HepG2 (cell line): ENCODE measurements around the gene SULT1B1. TPM values are rescaled to one million over a fixed set of nuclear protein-coding genes. Genes with fewer than 3 reads are reported as not detected.

Experiments
- ATM ChIP-seq: fragments of 450-650 bp; IDR thresholded peaks from 2 replicates; pipeline ENCODE4 v1.7.1; 2017; ENCODE audit warnings: mild to moderate bottlenecking, borderline replicate concordance
- DDIT3 ChIP-seq: sonication (generic); formaldehyde crosslinking; IDR thresholded peaks from 2 replicates; pipeline ENCODE4 v1.4.0; 2020; ENCODE audit warnings: mild to moderate bottlenecking, missing genetic modification reagents
- FOXM1 ChIP-seq: sonication (generic); formaldehyde crosslinking; IDR thresholded peaks from 2 replicates; pipeline ENCODE4 v1.5.0; 2020; ENCODE audit warnings: missing genetic modification reagents
- HIVEP1 ChIP-seq: sonication (generic); formaldehyde crosslinking; IDR thresholded peaks from 2 replicates; pipeline ENCODE4 v1.4.0; 2020; ENCODE audit warnings: mild to moderate bottlenecking, missing genetic modification reagents
- KLF15 ChIP-seq: sonication (generic); formaldehyde crosslinking; IDR thresholded peaks from 2 replicates; pipeline ENCODE4 v1.8.1; 2023; ENCODE audit warnings: borderline replicate concordance, mild to moderate bottlenecking, inconsistent platforms, missing genetic modification reagents, mixed read lengths
- LBX2 ChIP-seq: sonication (generic); formaldehyde crosslinking; IDR thresholded peaks from 2 replicates; pipeline ENCODE4 v1.5.0; 2020; ENCODE audit warnings: missing genetic modification reagents, mild to moderate bottlenecking, borderline replicate concordance
- MBD4 ChIP-seq: IDR thresholded peaks from 2 replicates; pipeline ENCODE4 v1.6.1; 2012; ENCODE audit warnings: low read length, inconsistent platforms, borderline replicate concordance
- MTF2 ChIP-seq: sonication (generic); formaldehyde crosslinking; IDR thresholded peaks from 2 replicates; pipeline ENCODE4 v1.5.0; 2020; ENCODE audit warnings: missing genetic modification reagents, borderline replicate concordance
- MXD4 ChIP-seq: IDR thresholded peaks from 2 replicates; pipeline ENCODE4 v1.6.1; 2016; ENCODE audit warnings: mild to moderate bottlenecking, missing biosample characterization, missing genetic modification reagents
- NFE2L1 ChIP-seq: sonication (generic); formaldehyde crosslinking; IDR thresholded peaks from 2 replicates; pipeline ENCODE4 v1.4.0; 2020; ENCODE audit warnings: missing genetic modification reagents, mild to moderate bottlenecking, borderline replicate concordance
- NFIB ChIP-seq: sonication (generic); formaldehyde crosslinking; IDR thresholded peaks from 2 replicates; pipeline ENCODE4 v1.9.0; 2021; ENCODE audit warnings: missing genetic modification reagents, mild to moderate bottlenecking, borderline replicate concordance
- PAWR ChIP-seq: sonication (generic); formaldehyde crosslinking; IDR thresholded peaks from 2 replicates; pipeline ENCODE4 v1.4.0; 2020; ENCODE audit warnings: missing genetic modification reagents, mild to moderate bottlenecking, borderline replicate concordance
- RFXAP ChIP-seq: sonication (generic); formaldehyde crosslinking; IDR thresholded peaks from 2 replicates; pipeline ENCODE4 v1.4.0; 2020; ENCODE audit warnings: missing genetic modification reagents, borderline replicate concordance
- SETDB1 ChIP-seq: sonication (generic); formaldehyde crosslinking; IDR thresholded peaks from 2 replicates; pipeline ENCODE4 v1.5.1; 2020; ENCODE audit warnings: missing genetic modification reagents, mild to moderate bottlenecking, borderline replicate concordance
- SMYD3 ChIP-seq: sonication (generic); formaldehyde crosslinking; IDR thresholded peaks from 2 replicates; pipeline ENCODE4 v1.8.1; 2023; ENCODE audit warnings: mild to moderate bottlenecking, missing genetic modification reagents
- STAG1 ChIP-seq: sonication (generic); formaldehyde crosslinking; IDR thresholded peaks from 2 replicates; pipeline ENCODE4 v1.4.0; 2020; ENCODE audit warnings: missing genetic modification reagents
- TBX3 ChIP-seq: fragments of 450-650 bp; IDR thresholded peaks from 2 replicates; pipeline ENCODE4 v1.6.1; 2017; ENCODE audit warnings: antibody characterized with exemption, mild to moderate bottlenecking, inconsistent platforms, borderline replicate concordance
- TSC22D2 ChIP-seq: sonication (generic); formaldehyde crosslinking; IDR thresholded peaks from 2 replicates; pipeline ENCODE4 v1.5.1; 2020; ENCODE audit warnings: missing genetic modification reagents, mild to moderate bottlenecking, borderline replicate concordance
- ZMAT5 ChIP-seq: sonication (generic); formaldehyde crosslinking; IDR thresholded peaks from 2 replicates; pipeline ENCODE4 v1.5.0; 2020; ENCODE audit warnings: mild to moderate bottlenecking, low read depth, missing genetic modification reagents, borderline replicate concordance
- ZNF230 ChIP-seq: sonication (generic); formaldehyde crosslinking; IDR thresholded peaks from 2 replicates; pipeline ENCODE4 v1.4.0; 2020; ENCODE audit warnings: mild to moderate bottlenecking, missing genetic modification reagents
- ZNF251 ChIP-seq: sonication (generic); formaldehyde crosslinking; IDR thresholded peaks from 2 replicates; pipeline ENCODE4 v1.9.0; 2021; ENCODE audit warnings: mild to moderate bottlenecking, missing genetic modification reagents
- ZNF30 ChIP-seq: sonication (generic); formaldehyde crosslinking; IDR thresholded peaks from 2 replicates; pipeline ENCODE4 v1.5.0; 2020; ENCODE audit warnings: mild to moderate bottlenecking, missing genetic modification reagents
- ZNF34 ChIP-seq: sonication (generic); formaldehyde crosslinking; IDR thresholded peaks from 2 replicates; pipeline ENCODE4 v1.4.0; 2020; ENCODE audit warnings: mild to moderate bottlenecking, missing genetic modification reagents, borderline replicate concordance
- ZNF512 ChIP-seq: sonication (generic); formaldehyde crosslinking; IDR thresholded peaks from 2 replicates; pipeline ENCODE4 v1.4.0; 2020; ENCODE audit warnings: mild to moderate bottlenecking, missing genetic modification reagents
- ZNF597 ChIP-seq: sonication (generic); formaldehyde crosslinking; IDR thresholded peaks from 2 replicates; pipeline ENCODE4 v1.5.0; 2020; ENCODE audit warnings: missing genetic modification reagents
- ZNF614 ChIP-seq: IDR thresholded peaks from 2 replicates; pipeline ENCODE4 v1.6.1; 2018; ENCODE audit warnings: missing biosample characterization, missing genetic modification reagents, inconsistent platforms, borderline replicate concordance
- ZNF709 ChIP-seq: sonication (generic); formaldehyde crosslinking; IDR thresholded peaks from 2 replicates; pipeline ENCODE4 v1.5.0; 2020; ENCODE audit warnings: mild to moderate bottlenecking, missing genetic modification reagents
- polyA plus RNA-seq, 8 experiments: library from polyadenylated mRNA; depleted of rRNA in 3 of 8; stranded (reverse) in 7 of 8; unstranded in 1 of 8; fragments of >200 nt; fragmentation: Illumina TruSeq in 4 of 8; extraction: Trizol in 4 of 8; gene quantifications; 2 replicates each; pipeline versions ENCODE4 v1.2.1 to v1.2.3, GENCODE V29; 2011 to 2016; ENCODE audit warnings: low read depth in 4 of 8, missing spikeins in 1 of 8, mixed read lengths in 1 of 8; ENCODE audit not compliant: insufficient read depth in 1 of 8
- total RNA-seq, 5 experiments: library from RNA; depleted of rRNA; stranded (reverse); fragments of >200 nt; fragmentation: Illumina TruSeq; extraction: Trizol; gene quantifications; 2 replicates each; pipeline ENCODE4 v1.2.3, GENCODE V29; 2016; ENCODE audit warnings: low read depth in 1 of 5

SULT1B1 gene
- total and polyA plus RNA-seq, 2 of the 13 experiments (the other 11 are each of a cell fraction or from before 2014, with no cell fraction given): 0.20 to 0.25 TPM

- TF ChIP-seq TBX3 (peak; percentile 95), MTF2 (CRISPR knock-in tag) (no peak), ZNF34 (CRISPR knock-in tag) (no peak), STAG1 (CRISPR knock-in tag) (peak; percentile 35; the same call in 1 of the 2 replicates), ZNF709 (CRISPR knock-in tag) (no peak), MXD4 (CRISPR knock-in tag) (no peak; the same call in 1 of the 2 replicates), PAWR (CRISPR knock-in tag) (no peak), SMYD3 (CRISPR knock-in tag) (peak; percentile 59; the same call in 1 of the 2 replicates), ZNF597 (no peak), MBD4 (no peak), DDIT3 (CRISPR knock-in tag) (no peak), ZNF30 (CRISPR knock-in tag) (no peak), FOXM1 (CRISPR knock-in tag) (no peak), ZMAT5 (CRISPR knock-in tag) (no peak), KLF15 (no peak), RFXAP (CRISPR knock-in tag) (no peak), ZNF614 (CRISPR knock-in tag) (no peak; the same call in none of the 2 replicates), ZNF512 (CRISPR knock-in tag) (no peak), SETDB1 (no peak), NFE2L1 (no peak), ZNF230 (CRISPR knock-in tag) (no peak), NFIB (CRISPR knock-in tag) (no peak), HIVEP1 (CRISPR knock-in tag) (no peak), ZNF251 (CRISPR knock-in tag) (no peak), TSC22D2 (CRISPR knock-in tag) (no peak), ATM (no peak), LBX2 (no peak)
Measured at GRCh38 chr4:69781458-69782418, 21.3 kb upstream of the SULT1B1 start (continued).
